GM12878 (cell line): ENCODE measurements around the gene SOX10. TPM values are rescaled to one million over a fixed set of nuclear protein-coding genes. Genes with fewer than 3 reads are reported as not detected.
A peak's percentile ranks its signal among the peaks of the same experiment; 100 is the strongest.

Source experiments
- ATAC-seq: fragments of 200-7000 bp; cut with Tn5 transposase; 3 replicates; pipeline ENCODE4 v1.9.1; 2020; ENCODE audit warnings: mild to moderate bottlenecking, moderate library complexity
- BruUV-seq: library from RNA; stranded (reverse); fragments of 400-500 nt; replicated peaks from 2 replicates; lab custom pipeline; 2021; lab: Mats Ljungman, UMichigan
- CTCF ChIA-PET: fragments of 300-600 bp; sonication (Branson Sonifier 250); formaldehyde crosslinking; extraction: SDS; loops from one replicate; lab custom pipeline; 2021; ENCODE audit warnings: inconsistent platforms; lab: Yijun Ruan, JAX
- POLR2A ChIA-PET: fragments of 350-600 bp; formaldehyde crosslinking; extraction: SDS; loops from one replicate; lab custom pipeline; 2021; ENCODE audit warnings: inconsistent platforms; lab: Charles Lee
- RAD21 ChIA-PET: fragments of 300-600 bp; sonication (Branson Sonifier 250); formaldehyde crosslinking; loops from one replicate; lab custom pipeline; 2023; ENCODE audit warnings: antibody characterized with exemption; ENCODE audit not compliant: unreplicated experiment; lab: Charles Lee
- SMC1A ChIA-PET: fragments of 300-600 bp; sonication (Branson Sonifier 250); formaldehyde crosslinking; loops from one replicate; lab custom pipeline; 2023; ENCODE audit not compliant: unreplicated experiment, uncharacterized antibody; lab: Charles Lee
- DNase-seq: peaks from one replicate; pipeline ENCODE4 v3.0.0-alpha.2; 2011; ENCODE audit warnings: low read depth, low spot score
- FAIRE-seq: peaks from 3 replicates; lab custom pipeline; 2011; peaks lifted over from hg19 to GRCh38; lab: Jason Lieb, UNC
- H2AFZ ChIP-seq: 2 replicates; pipeline ENCODE4 v1.6.0; 2011; ENCODE audit warnings: low read depth, low read length, control low read depth; ENCODE audit not compliant: control insufficient read depth
- H3K27ac ChIP-seq: 2 replicates; pipeline ENCODE4 v1.5.1; 2011; ENCODE audit warnings: control low read depth; ENCODE audit not compliant: control insufficient read depth, insufficient read depth
- H3K27me3 ChIP-seq, 2 experiments: replicated peaks in 1 of 2; 2 replicates each; pipeline versions ENCODE4 v1.6.0 to v1.6.1; 2011; ENCODE audit warnings: low read length in 1 of 2; ENCODE audit not compliant: control insufficient read depth in 2 of 2, insufficient read depth in 2 of 2
- H3K36me3 ChIP-seq, 2 experiments: 2 replicates each; pipeline ENCODE4 v1.5.1; 2011; ENCODE audit warnings: low read length in 1 of 2; ENCODE audit not compliant: control insufficient read depth in 2 of 2, insufficient read depth in 2 of 2
- H3K4me1 ChIP-seq: 2 replicates; pipeline ENCODE4 v1.6.1; 2011; ENCODE audit warnings: mild to moderate bottlenecking, low read length, moderate library complexity, mixed read lengths; ENCODE audit not compliant: control insufficient read depth, insufficient read depth
- H3K4me2 ChIP-seq: 2 replicates; pipeline ENCODE4 v1.6.0; 2011; ENCODE audit warnings: control low read depth; ENCODE audit not compliant: control insufficient read depth, insufficient read depth
- H3K4me3 ChIP-seq: fragments of 200-600 bp; sonication (generic); 2 replicates; pipeline ENCODE4 v1.5.1; 2016
- H3K79me2 ChIP-seq: 2 replicates; pipeline ENCODE4 v1.6.0; 2011; ENCODE audit warnings: low read length; ENCODE audit not compliant: control insufficient read depth, insufficient read depth
- H3K9ac ChIP-seq: 2 replicates; pipeline ENCODE4 v1.8.0; 2011; ENCODE audit warnings: low read length, control low read depth, mixed read lengths; ENCODE audit not compliant: control insufficient read depth, insufficient read depth
- H3K9me3 ChIP-seq: replicated peaks from 3 replicates; pipeline ENCODE4 v1.5.1; 2011; ENCODE audit warnings: mild to moderate bottlenecking, low read length; ENCODE audit not compliant: control insufficient read depth, insufficient read depth
- H4K20me1 ChIP-seq: 2 replicates; pipeline ENCODE4 v1.6.0; 2011; ENCODE audit not compliant: control insufficient read depth, insufficient read depth
- CHD4 ChIP-seq: fragments of 200-600 bp; sonication (generic); IDR thresholded peaks from 2 replicates; pipeline ENCODE4 v1.6.1; 2016; ENCODE audit warnings: mild to moderate bottlenecking
- MTA2 ChIP-seq: fragments of 450-650 bp; IDR thresholded peaks from 2 replicates; pipeline ENCODE4 v1.6.1; 2016; ENCODE audit warnings: low read depth, mild to moderate bottlenecking, moderate library complexity
- PKNOX1 ChIP-seq: fragments of 450-650 bp; IDR thresholded peaks from 2 replicates; pipeline ENCODE4 v1.6.1; 2016; ENCODE audit warnings: mild to moderate bottlenecking
- PML ChIP-seq: IDR thresholded peaks from 2 replicates; pipeline ENCODE4 v1.6.1; 2012; ENCODE audit warnings: low read length, inconsistent platforms
- RAD51 ChIP-seq: fragments of 450-650 bp; IDR thresholded peaks from 2 replicates; pipeline ENCODE4 v1.6.1; 2016; ENCODE audit warnings: moderate library complexity, mild to moderate bottlenecking, inconsistent platforms
- SKIL ChIP-seq: fragments of 450-650 bp; IDR thresholded peaks from 2 replicates; pipeline ENCODE4 v1.6.1; 2017; ENCODE audit warnings: mild to moderate bottlenecking, low read depth, inconsistent platforms; ENCODE audit not compliant: poor library complexity, severe bottlenecking
- SMARCA5 ChIP-seq: fragments of 450-650 bp; IDR thresholded peaks from 2 replicates; pipeline ENCODE4 v1.6.1; 2017; ENCODE audit warnings: mild to moderate bottlenecking
- TBL1XR1 ChIP-seq: IDR thresholded peaks from 2 replicates; pipeline ENCODE4 v1.6.1; 2012; ENCODE audit warnings: low read depth, low read length, improper control_type of control experiment
- TCF12 ChIP-seq: IDR thresholded peaks from 2 replicates; pipeline ENCODE4 v1.6.1; 2011; ENCODE audit warnings: low read depth, mild to moderate bottlenecking, low read length
- TCF3 ChIP-seq: IDR thresholded peaks from 2 replicates; pipeline ENCODE4 v1.6.1; 2012; ENCODE audit warnings: low read depth, mild to moderate bottlenecking, low read length, borderline replicate concordance; ENCODE audit not compliant: insufficient read depth
- ZNF207 ChIP-seq: fragments of 450-650 bp; IDR thresholded peaks from 2 replicates; pipeline ENCODE4 v1.6.1; 2014; ENCODE audit warnings: antibody characterized with exemption, mild to moderate bottlenecking, borderline replicate concordance
- ZNF217 ChIP-seq: fragments of 450-650 bp; IDR thresholded peaks from 2 replicates; pipeline ENCODE4 v1.6.1; 2017; ENCODE audit warnings: antibody characterized with exemption, mild to moderate bottlenecking
- WGBS: methylation state at CpG from one replicate; pipeline ENCODE4 v1.1.6; 2016; ENCODE audit warnings: low lambda C conversion rate; ENCODE audit not compliant: insufficient replicate concordance, insufficient coverage; ENCODE audit errors: missing lambda C conversion rate; 5-methylcytosine and 5-hydroxymethylcytosine counted together
- in situ Hi-C: fragments of 300-500 bp; cut with MboI; formaldehyde crosslinking; loops from 9 replicates; pipeline ENCODE4 v1.14.3; 2018; ENCODE audit warnings: mixed read lengths
- intact Hi-C: fragments of 100-400 bp; cut with micrococcal nuclease; formaldehyde crosslinking; loops from one replicate; pipeline ENCODE4 v1.14.2; 2022; ENCODE audit not compliant: unreplicated experiment
- polyA plus RNA-seq, 11 experiments: library from polyadenylated mRNA; depleted of rRNA in 4 of 11; unstranded in 6 of 11; stranded (reverse) in 5 of 11; fragments of >200 nt; fragmentation: Nextera tagmentation in 4 of 11; fragmentation: Illumina TruSeq in 1 of 11; extraction: Ambion mirVana in 4 of 11; extraction: Trizol in 1 of 11; gene quantifications; 1 replicate in 1 of 11; 2 replicates in 10 of 11; pipeline versions ENCODE4 v1.2.1 to v1.2.3, GENCODE V29; 2011 to 2016; ENCODE audit warnings: inconsistent platforms in 2 of 11, missing spikeins in 2 of 11, low read depth in 1 of 11
- total RNA-seq, 4 experiments: library from RNA; depleted of rRNA in 3 of 4; stranded (reverse); fragments of >200 nt in 3 of 4; fragmentation: Illumina TruSeq in 1 of 4; extraction: Trizol in 1 of 4; gene quantifications; 2 replicates each; pipeline versions ENCODE4 v1.2.1 to v1.2.3, GENCODE V29; 2013 to 2021

SOX10 gene
- total and polyA plus RNA-seq, 10 of the 15 experiments (the other 5 are each of a cell fraction or from before 2014, with no cell fraction given): 0.05 TPM; not detected in 9

- DNase-seq: no peak
- Histone ChIP-seq H3K9ac (no peak overlapping the region), H4K20me1 (no peaks in the 10 kb centered on the region), H3K36me3 (no peaks in the 10 kb centered on the region), H3K4me1 (no peaks in the 10 kb centered on the region), H3K9me3 (no peaks in the 10 kb centered on the region), H3K4me3 (no peak overlapping the region), H2AFZ (no peak overlapping the region), H3K27me3 (no peaks in the 10 kb centered on the region; a peak in 1 of 4 replicates), H3K4me2 (no peak overlapping the region), H3K27ac (no peak overlapping the region), H3K79me2 (no peaks in the 10 kb centered on the region)
- CTCF ChIA-PET: interaction anchor here (0.9 to 1.0 kb wide), 2 partner anchors 37 to 55 kb away, joined by 4 read pairs; no protein-coding TSS in a partner anchor
- POLR2A ChIA-PET: no interaction called here
- 59% methylated on average over 8 of the region's 8 CpGs for WGBS
- intact Hi-C loops (no loop called here), in situ Hi-C loops (no loop called here)
- SMC1A ChIA-PET: interaction anchor here (1.1 to 2.2 kb wide), 2 partner anchors 38 to 56 kb away, joined by 3 to 7 read pairs; no protein-coding TSS in a partner anchor
- TF ChIP-seq TCF3 (peak; percentile 68; the same call in 1 of the 2 replicates), MTA2 (no peak), RAD51 (no peak), SMARCA5 (peak; percentile 41; the same call in 1 of the 2 replicates), SKIL (no peak), ZNF217 (no peak), TBL1XR1 (no peak), PML (no peak), CHD4 (no peak), ZNF207 (no peak), TCF12 (peak; percentile 60; the same call in 1 of the 2 replicates), PKNOX1 (peak; percentile 69; the same call in 1 of the 2 replicates)
- RAD21 ChIA-PET: interaction anchor here (0.6 to 0.9 kb wide), 2 partner anchors 43 to 55 kb away, joined by 3 to 4 read pairs; partner anchors contain the start of genes C22orf23 and POLR2F
- ATAC-seq: peak; percentile 43
- BruUV-seq: no TSS peak
- FAIRE-seq: no peak
Observed at GRCh38 chr22:37996515-37997246, 12.3 kb upstream of the SOX10 start.
